Suprapubic skin (tissue), 4 donors: ENCODE measurements around the gene CHSY1. TPM values are rescaled to one million over a fixed set of nuclear protein-coding genes. Genes with fewer than 3 reads are reported as not detected.

Experiments used
- DNase-seq, 2 donors: peaks; one replicate each; pipeline ENCODE4 v3.0.0-alpha.2; 2019; ENCODE audit warnings: low spot score in 2 of 2
- H3K27ac ChIP-seq: fragments of 200-600 bp; sonication (generic); one replicate; pipeline ENCODE4 v1.5.1; 2019
- H3K27me3 ChIP-seq: fragments of 200-600 bp; sonication (generic); one replicate; pipeline ENCODE4 v1.5.1; 2019
- H3K36me3 ChIP-seq: fragments of 200-600 bp; sonication (generic); one replicate; pipeline ENCODE4 v1.5.1; 2019
- H3K4me1 ChIP-seq: fragments of 200-600 bp; sonication (generic); one replicate; pipeline ENCODE4 v1.5.1; 2019
- H3K4me3 ChIP-seq: fragments of 200-600 bp; sonication (generic); one replicate; pipeline ENCODE4 v1.5.1; 2019; ENCODE audit warnings: mild to moderate bottlenecking
- H3K9me3 ChIP-seq: fragments of 200-600 bp; sonication (generic); one replicate; pipeline ENCODE4 v1.5.1; 2019
- EP300 ChIP-seq: sonication (generic); formaldehyde crosslinking; IDR thresholded peaks from one replicate; pipeline ENCODE4 v1.6.1; 2017; ENCODE audit warnings: antibody characterized with exemption
- POLR2A ChIP-seq, 2 donors: fragments of 450-650 bp; IDR thresholded peaks; one replicate each; pipeline ENCODE4 v1.6.1; 2017; ENCODE audit warnings: antibody characterized with exemption in 2 of 2, mild to moderate bottlenecking in 2 of 2, moderate library complexity in 2 of 2
- POLR2AphosphoS5 ChIP-seq, 3 donors: sonication (generic); formaldehyde crosslinking; IDR thresholded peaks; one replicate each; pipeline ENCODE4 v1.6.1; 2017; ENCODE audit warnings: antibody characterized with exemption in 3 of 3
- WGBS: methylation state at CpG from one replicate; pipeline ENCODE4 v1.1.5; 2018; 5-methylcytosine and 5-hydroxymethylcytosine counted together
- total RNA-seq, 4 donors: library from RNA; depleted of rRNA; stranded (reverse); fragments of >200 nt; gene quantifications; one replicate each; pipeline ENCODE4 v1.1.0, GENCODE V29; 2016
- TF ChIP-seq, protein P1 (sequence below), 2 donors: fragments of 200-600 bp in 1 of 2; fragments of 450-650 bp in 1 of 2; sonication (generic) in 1 of 2; IDR thresholded peaks; one replicate each; pipeline ENCODE4 v1.5.1; 2016 to 2019; ENCODE audit warnings: antibody characterized with exemption in 2 of 2, mild to moderate bottlenecking in 1 of 2, moderate library complexity in 1 of 2

CHSY1 gene
- total RNA-seq, 4 donors from 2014 or later, result 29.7 to 39.6 (median 30.5) TPM

DNA sequence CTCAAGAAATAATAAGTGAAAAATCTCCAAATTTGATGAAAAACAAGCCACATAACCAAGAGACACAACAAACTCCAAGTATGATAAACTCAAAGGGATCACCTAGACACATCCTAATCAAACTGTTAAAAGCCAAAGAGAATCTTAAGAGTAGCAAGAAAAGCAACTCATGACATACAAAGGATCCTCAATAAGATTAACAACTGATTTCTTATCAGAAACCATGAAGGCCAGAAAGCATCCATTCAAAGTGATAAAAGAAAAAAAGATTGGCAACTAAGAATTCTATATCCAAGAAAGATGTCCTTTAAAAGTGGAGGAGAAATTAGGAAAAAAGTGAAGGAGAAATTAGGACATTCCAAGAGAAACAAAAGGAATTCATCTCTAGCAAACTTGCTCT, 23.5 kb downstream of the CHSY1 start:
- peaks cover 38% of the 10 kb centered on the region for H3K4me1 ChIP-seq
- no peak overlapping the region for H3K27ac ChIP-seq
- DNase-seq, result no peak
- no peak for TF ChIP-seq POLR2AphosphoS5 (IDR thresholded peaks at IDR 0.05)
- TF ChIP-seq EP300, result no peak
- TF ChIP-seq, protein P1, sequence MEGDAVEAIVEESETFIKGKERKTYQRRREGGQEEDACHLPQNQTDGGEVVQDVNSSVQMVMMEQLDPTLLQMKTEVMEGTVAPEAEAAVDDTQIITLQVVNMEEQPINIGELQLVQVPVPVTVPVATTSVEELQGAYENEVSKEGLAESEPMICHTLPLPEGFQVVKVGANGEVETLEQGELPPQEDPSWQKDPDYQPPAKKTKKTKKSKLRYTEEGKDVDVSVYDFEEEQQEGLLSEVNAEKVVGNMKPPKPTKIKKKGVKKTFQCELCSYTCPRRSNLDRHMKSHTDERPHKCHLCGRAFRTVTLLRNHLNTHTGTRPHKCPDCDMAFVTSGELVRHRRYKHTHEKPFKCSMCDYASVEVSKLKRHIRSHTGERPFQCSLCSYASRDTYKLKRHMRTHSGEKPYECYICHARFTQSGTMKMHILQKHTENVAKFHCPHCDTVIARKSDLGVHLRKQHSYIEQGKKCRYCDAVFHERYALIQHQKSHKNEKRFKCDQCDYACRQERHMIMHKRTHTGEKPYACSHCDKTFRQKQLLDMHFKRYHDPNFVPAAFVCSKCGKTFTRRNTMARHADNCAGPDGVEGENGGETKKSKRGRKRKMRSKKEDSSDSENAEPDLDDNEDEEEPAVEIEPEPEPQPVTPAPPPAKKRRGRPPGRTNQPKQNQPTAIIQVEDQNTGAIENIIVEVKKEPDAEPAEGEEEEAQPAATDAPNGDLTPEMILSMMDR (IDR thresholded peaks at IDR 0.05), result no peak
- TF ChIP-seq POLR2A (IDR thresholded peaks at IDR 0.05), result no peak
- no peaks in the 10 kb centered on the region for H3K9me3 ChIP-seq
- no peak overlapping the region for H3K4me3 ChIP-seq
- no peaks in the 10 kb centered on the region for H3K27me3 ChIP-seq
- peaks cover 17% of the 10 kb centered on the region for H3K36me3 ChIP-seq

GRCh38 chr15:101225658-101226057, 26.2 kb downstream of the CHSY1 start:
- H3K4me3 ChIP-seq, result no peak overlapping the region
- peaks cover 10% of the 10 kb centered on the region for H3K36me3 ChIP-seq
- H3K4me1 ChIP-seq, result peaks cover 35% of the 10 kb centered on the region
- TF ChIP-seq, protein P1 (IDR thresholded peaks at IDR 0.05), result no peak
- TF ChIP-seq EP300 (no peak), POLR2A (IDR thresholded peaks at IDR 0.05) (no peak), POLR2AphosphoS5 (IDR thresholded peaks at IDR 0.05) (no peak)
- no peak for DNase-seq
- H3K27ac ChIP-seq, result no peak overlapping the region
- H3K9me3 ChIP-seq, result no peaks in the 10 kb centered on the region
- no peaks in the 10 kb centered on the region for H3K27me3 ChIP-seq
- WGBS, result 80% methylated on average over 5 of the region's 5 CpGs

DNA sequence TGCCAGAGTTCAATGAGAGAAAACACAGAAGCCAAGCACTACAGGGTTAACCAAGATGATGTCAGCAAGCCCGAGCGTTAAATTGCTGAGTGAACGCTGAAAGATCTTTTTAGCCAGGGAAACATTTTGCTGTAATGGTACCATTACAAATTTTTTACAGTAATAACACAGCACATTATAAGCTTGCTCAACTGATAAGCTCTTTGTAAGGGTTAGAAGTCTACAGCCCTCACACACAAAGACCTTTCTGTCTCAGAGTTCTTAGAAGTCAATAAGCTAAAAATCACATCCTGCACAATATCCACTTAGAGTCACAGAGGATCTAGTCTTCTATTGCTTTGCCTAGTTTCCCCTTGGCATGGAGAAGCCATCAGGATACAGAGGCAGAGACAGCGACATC, 29.9 kb downstream of the CHSY1 start:
- peaks cover 3% of the 10 kb centered on the region for H3K36me3 ChIP-seq
- no peaks in the 10 kb centered on the region for H3K9me3 ChIP-seq
- H3K4me3 ChIP-seq, result no peak overlapping the region
- no peak overlapping the region for H3K27ac ChIP-seq
- H3K4me1 ChIP-seq, result peaks cover 44% of the 10 kb centered on the region
- no peak for DNase-seq
- TF ChIP-seq POLR2A (IDR thresholded peaks at IDR 0.05) (no peak), EP300 (no peak), POLR2AphosphoS5 (IDR thresholded peaks at IDR 0.05) (no peak)
- TF ChIP-seq, protein P1 (IDR thresholded peaks at IDR 0.05), result no peak
- 22% methylated on average over 4 of the region's 4 CpGs for WGBS
- no peaks in the 10 kb centered on the region for H3K27me3 ChIP-seq

DNA sequence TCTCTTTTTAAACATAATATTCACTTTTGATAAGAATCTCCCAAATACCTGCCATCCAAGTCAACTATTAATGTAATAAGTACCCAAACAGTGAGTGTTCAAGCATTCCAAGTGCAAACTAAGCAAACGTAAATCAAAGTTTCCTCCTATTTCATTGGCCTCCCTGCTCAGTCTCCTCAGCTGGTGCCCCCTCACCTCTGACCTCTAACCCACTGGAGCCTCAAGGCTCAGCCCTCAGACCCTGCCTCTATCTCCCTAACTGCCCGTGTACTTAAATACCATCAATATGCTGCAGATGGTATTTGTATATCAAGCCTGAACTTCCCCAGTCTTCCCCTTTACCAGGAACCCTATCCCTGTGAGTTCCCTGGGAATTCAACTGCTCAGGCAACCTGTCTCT, 31.8 kb downstream of the CHSY1 start:
- TF ChIP-seq POLR2AphosphoS5 (IDR thresholded peaks at IDR 0.05) (no peak), POLR2A (IDR thresholded peaks at IDR 0.05) (no peak), EP300 (no peak)
- TF ChIP-seq, protein P1 (IDR thresholded peaks at IDR 0.05), result no peak
- H3K4me3 ChIP-seq, result no peak overlapping the region
- no peaks in the 10 kb centered on the region for H3K9me3 ChIP-seq
- 70% methylated on average over 2 of the region's 2 CpGs for WGBS
- no peaks in the 10 kb centered on the region for H3K27me3 ChIP-seq
- no peaks in the 10 kb centered on the region for H3K36me3 ChIP-seq
- H3K27ac ChIP-seq, result no peak overlapping the region
- DNase-seq, result no peak
- H3K4me1 ChIP-seq, result peaks cover 55% of the 10 kb centered on the region

DNA sequence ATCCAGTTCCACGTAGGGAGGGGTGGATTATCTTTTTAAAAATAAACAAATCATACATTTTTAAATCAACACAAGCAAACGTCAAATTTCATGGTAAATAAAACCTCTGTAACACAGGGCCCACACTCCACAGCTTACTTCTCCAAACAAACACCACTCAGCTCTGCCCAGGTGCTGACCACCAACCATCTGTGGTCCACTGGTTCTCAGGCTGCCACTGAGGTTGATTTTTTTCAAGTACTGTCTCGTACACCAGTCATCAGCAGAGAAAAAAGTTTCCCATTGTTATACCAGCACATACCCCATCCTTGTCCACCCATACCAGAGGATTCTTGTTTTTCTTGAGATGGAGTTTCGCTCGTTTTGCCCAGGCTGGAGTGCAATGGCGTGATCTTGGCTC, 32.4 kb downstream of the CHSY1 start:
- Histone ChIP-seq H3K4me3 (no peak overlapping the region), H3K4me1 (peaks cover 52% of the 10 kb centered on the region), H3K9me3 (no peaks in the 10 kb centered on the region), H3K27me3 (no peaks in the 10 kb centered on the region), H3K27ac (no peak overlapping the region), H3K36me3 (no peaks in the 10 kb centered on the region)
- no peak for DNase-seq
- TF ChIP-seq, protein P1 (IDR thresholded peaks at IDR 0.05), result no peak
- no peak for TF ChIP-seq EP300
- TF ChIP-seq POLR2AphosphoS5 (IDR thresholded peaks at IDR 0.05), result no peak
- no peak for TF ChIP-seq POLR2A (IDR thresholded peaks at IDR 0.05)
- 81% methylated on average over 6 of the region's 6 CpGs for WGBS
